CD4-positive, alpha-beta memory T cell (primary cell): ENCODE data around the gene LCA5L. TPM values are rescaled to one million over a fixed set of nuclear protein-coding genes. Genes with fewer than 3 reads are reported as not detected.
A peak's percentile ranks its signal among the peaks of the same experiment; 100 is the strongest.

ENCODE experiments used
- CTCF ChIA-PET: fragments of 350-600 bp; sonication (Branson Sonifier 250); formaldehyde crosslinking; loops from one replicate; lab custom pipeline; 2021; ENCODE audit warnings: inconsistent platforms; ENCODE audit not compliant: partially characterized antibody; lab: Charles Lee
- POLR2A ChIA-PET: fragments of 350-600 bp; sonication (Branson Sonifier 250); formaldehyde crosslinking; loops from one replicate; lab custom pipeline; 2021; ENCODE audit not compliant: partially characterized antibody; lab: Charles Lee
- DNase-seq, 5 donors: peaks; one replicate each; pipeline versions ENCODE4 v3.0.0 to v3.0.0-alpha.2; 2020 to 2022; ENCODE audit warnings: mixed read lengths in 1 of 5
- H3K27ac ChIP-seq: one replicate; pipeline ENCODE4 v1.7.0; 2013; ENCODE audit warnings: low read depth, low read length
- H3K27me3 ChIP-seq: 2 replicates; pipeline ENCODE4 v1.7.0; 2013; ENCODE audit warnings: mild to moderate bottlenecking, low read length, moderate library complexity; ENCODE audit not compliant: insufficient read depth
- H3K36me3 ChIP-seq: 2 replicates; pipeline ENCODE4 v1.7.0; 2013; ENCODE audit warnings: mild to moderate bottlenecking, low read length, moderate library complexity; ENCODE audit not compliant: insufficient read depth
- H3K4me1 ChIP-seq: 2 replicates; pipeline ENCODE4 v1.7.0; 2013; ENCODE audit warnings: mild to moderate bottlenecking, low read length, moderate library complexity; ENCODE audit not compliant: insufficient read depth
- H3K4me3 ChIP-seq, 2 donors: one replicate each; pipeline ENCODE4 v1.7.0; 2013; ENCODE audit warnings: low read length in 2 of 2, mild to moderate bottlenecking in 1 of 2
- H3K9me3 ChIP-seq, 2 donors: one replicate each; pipeline ENCODE4 v1.7.0; 2013; ENCODE audit warnings: low read length in 2 of 2, control low read depth in 1 of 2; ENCODE audit not compliant: control insufficient read depth in 1 of 2
- H3K27ac Mint-ChIP-seq, 7 donors: one replicate each; pipeline ENCODE4 v1.8.0; 2020 to 2021; ENCODE audit warnings: mixed read lengths in 7 of 7, mild to moderate bottlenecking in 6 of 7, inconsistent platforms in 3 of 7, moderate library complexity in 3 of 7
- H3K27me3 Mint-ChIP-seq, 2 donors: one replicate each; pipeline ENCODE4 v1.8.0; 2020 to 2021; ENCODE audit warnings: mixed read lengths in 2 of 2
- H3K36me3 Mint-ChIP-seq, 2 donors: one replicate each; pipeline ENCODE4 v1.8.0; 2020 to 2021; ENCODE audit warnings: mixed read lengths in 2 of 2, inconsistent platforms in 1 of 2, mild to moderate bottlenecking in 1 of 2
- H3K4me1 Mint-ChIP-seq, 4 donors: one replicate each; pipeline ENCODE4 v1.8.0; 2020 to 2021; ENCODE audit warnings: mixed read lengths in 4 of 4, mild to moderate bottlenecking in 1 of 4
- H3K4me3 Mint-ChIP-seq, 8 donors: one replicate each; pipeline ENCODE4 v1.8.0; 2020 to 2021; ENCODE audit warnings: mixed read lengths in 8 of 8, mild to moderate bottlenecking in 7 of 8, moderate library complexity in 6 of 8, inconsistent platforms in 3 of 8
- H3K9me3 Mint-ChIP-seq, 8 donors: one replicate each; pipeline ENCODE4 v1.8.0; 2020 to 2021; ENCODE audit warnings: mixed read lengths in 8 of 8, mild to moderate bottlenecking in 5 of 8, inconsistent platforms in 3 of 8, moderate library complexity in 1 of 8
- intact Hi-C: fragments of 100-400 bp; cut with micrococcal nuclease; formaldehyde crosslinking; loops from one replicate; pipeline ENCODE4 v1.15.1; 2023
- polyA plus RNA-seq, 2 donors: library from polyadenylated mRNA; unstranded; fragments of 300-500 nt; fragmentation: Illumina TruSeq; gene quantifications; one replicate each; pipeline ENCODE4 v1.2.3, GENCODE V29; 2021
- total RNA-seq, 2 experiments: library from RNA; stranded (reverse); gene quantifications; one replicate each; pipeline ENCODE4 v1.2.3, GENCODE V29; 2021

Gene LCA5L
- not detected for total RNA-seq
- not detected for polyA plus RNA-seq

GRCh38 chr21:39445321-39446269 is at the start of gene LCA5L:
LCA5L (minus strand) TSS chr21:39445778; CDS start chr21:39428493, 17,285 bp downstream.
- H3K36me3 Mint-ChIP-seq: peaks cover 0 to 3% of the 10 kb centered on the region in 2 donors
- Histone ChIP-seq H3K36me3 (no peaks in the 10 kb centered on the region), H3K27me3 (no peaks in the 10 kb centered on the region), H3K9me3 (no peaks in the 10 kb centered on the region), H3K4me1 (peaks cover 13% of the 10 kb centered on the region), H3K4me3 (peak within 1 kb of the TSS; percentile 69 to 75), H3K27ac (peak within 1 kb of the TSS; percentile 72)
- H3K27ac Mint-ChIP-seq: peak within 1 kb of the TSS; percentile 92 to 98 (median 96)
- peaks cover 0 to 2% (median 0%) of the 10 kb centered on the region in 8 donors for H3K9me3 Mint-ChIP-seq
- DNase-seq: peak; percentile 86 to 91 (median 89)
- intact Hi-C loops: loop anchor here (1.0 to 10.0 kb wide), 4 partner anchors 65 to 681 kb away; partner anchors contain the start of gene PSMG1
- peaks cover 4 to 5% of the 10 kb centered on the region in 2 donors for H3K27me3 Mint-ChIP-seq
- peaks cover 12 to 19% (median 15%) of the 10 kb centered on the region in 4 donors for H3K4me1 Mint-ChIP-seq
- H3K4me3 Mint-ChIP-seq: peak within 1 kb of the TSS; percentile 90 to 99 (median 96)
- ChIA-PET CTCF (no interaction called here), POLR2A (interaction anchor here (1.3 kb wide), 1 partner anchor 262 kb away, joined by 5 read pairs; the partner anchor contains the start of gene PSMG1)

DNA sequence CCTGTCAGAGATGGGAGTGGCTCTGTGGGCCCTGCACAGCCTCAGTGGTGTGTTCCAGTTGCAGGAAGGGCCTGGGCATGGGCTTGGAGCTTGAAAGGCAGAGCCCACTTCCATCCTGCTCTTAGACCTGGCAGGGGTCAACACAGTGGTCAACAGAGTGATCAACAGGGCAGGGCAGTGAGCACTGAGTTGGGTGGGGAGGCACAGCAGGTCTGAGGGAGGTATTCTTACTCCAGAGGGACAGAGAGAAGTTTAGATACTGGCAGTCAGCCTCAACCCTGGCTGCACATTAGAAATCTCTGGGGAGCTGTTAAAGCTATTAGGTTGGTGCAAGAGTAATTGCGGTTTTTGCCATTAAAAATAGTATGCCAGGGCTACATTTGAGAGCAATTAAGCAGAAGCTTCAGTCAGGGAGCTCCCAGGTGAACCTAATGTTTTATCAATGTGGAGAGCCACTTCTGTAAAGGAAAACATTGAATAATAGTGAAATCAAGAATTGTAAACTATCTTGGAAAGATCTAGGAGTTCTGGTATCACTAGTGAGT is 43.9 kb upstream of the LCA5L start:
- ChIA-PET POLR2A (no interaction called here), CTCF (no interaction called here)
- no peaks in the 10 kb centered on the region for H3K27me3 Mint-ChIP-seq
- H3K4me3 Mint-ChIP-seq: no peak overlapping the region
- Histone ChIP-seq H3K36me3 (no peaks in the 10 kb centered on the region), H3K27ac (no peak overlapping the region), H3K4me1 (no peaks in the 10 kb centered on the region), H3K9me3 (no peaks in the 10 kb centered on the region), H3K27me3 (no peaks in the 10 kb centered on the region), H3K4me3 (no peak overlapping the region)
- no peak for DNase-seq
- no peak overlapping the region for H3K27ac Mint-ChIP-seq
- intact Hi-C loops: no loop called here
- H3K9me3 Mint-ChIP-seq: peaks cover 0 to 12% (median 4%) of the 10 kb centered on the region in 8 donors
- peaks cover 3 to 4% of the 10 kb centered on the region in 2 donors for H3K36me3 Mint-ChIP-seq
- H3K4me1 Mint-ChIP-seq: no peaks in the 10 kb centered on the region

GRCh38 chr21:39484711-39485276 is 39.2 kb upstream of the LCA5L start:
- Mint-ChIP-seq H3K36me3 (no peaks in the 10 kb centered on the region), H3K4me1 (no peaks in the 10 kb centered on the region), H3K4me3 (no peak overlapping the region), H3K27ac (no peak overlapping the region), H3K27me3 (peaks cover 0 to 2% of the 10 kb centered on the region in 2 donors), H3K9me3 (no peaks in the 10 kb centered on the region)
- no peaks in the 10 kb centered on the region for H3K4me1 ChIP-seq
- no peak overlapping the region for H3K27ac ChIP-seq
- CTCF ChIA-PET: no interaction called here
- no peak for DNase-seq
- POLR2A ChIA-PET: no interaction called here
- intact Hi-C loops: no loop called here
- no peaks in the 10 kb centered on the region for H3K36me3 ChIP-seq
- no peaks in the 10 kb centered on the region for H3K9me3 ChIP-seq
- no peaks in the 10 kb centered on the region for H3K27me3 ChIP-seq
- no peak overlapping the region for H3K4me3 ChIP-seq

GRCh38 chr21:39483917-39484316 is 38.3 kb upstream of the LCA5L start:
- ChIA-PET POLR2A (no interaction called here), CTCF (no interaction called here)
- H3K36me3 ChIP-seq: no peaks in the 10 kb centered on the region
- no peak overlapping the region for H3K27ac ChIP-seq
- H3K4me3 ChIP-seq: no peak overlapping the region
- Mint-ChIP-seq H3K9me3 (peaks cover 0 to 2% (median 0%) of the 10 kb centered on the region in 8 donors), H3K27me3 (peaks cover 0 to 2% of the 10 kb centered on the region in 2 donors), H3K4me1 (no peaks in the 10 kb centered on the region), H3K36me3 (no peaks in the 10 kb centered on the region), H3K27ac (no peak overlapping the region), H3K4me3 (no peak overlapping the region)
- intact Hi-C loops: no loop called here
- no peaks in the 10 kb centered on the region for H3K9me3 ChIP-seq
- no peaks in the 10 kb centered on the region for H3K4me1 ChIP-seq
- H3K27me3 ChIP-seq: no peaks in the 10 kb centered on the region
- DNase-seq: no peak

DNA sequence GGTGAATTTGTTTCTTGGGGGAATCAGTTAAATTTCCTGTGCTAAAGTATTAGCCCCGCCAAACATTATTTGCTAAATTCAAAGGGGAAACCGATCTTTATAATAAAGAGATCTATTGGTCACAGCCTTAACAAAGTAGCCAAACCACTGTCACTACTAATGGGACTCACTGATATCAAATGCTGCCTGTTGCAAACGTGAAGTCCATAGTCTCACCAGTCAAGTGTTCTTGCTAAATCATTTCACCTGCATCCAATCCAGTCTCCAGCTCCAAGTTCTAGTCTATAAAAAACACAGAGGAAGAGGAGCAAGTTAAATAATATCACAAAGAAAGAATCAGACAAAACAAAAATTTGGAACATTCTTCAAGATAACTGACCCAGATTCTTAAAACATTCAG is 36.3 kb upstream of the LCA5L start:
- no peaks in the 10 kb centered on the region for H3K9me3 ChIP-seq
- CTCF ChIA-PET: no interaction called here
- no peaks in the 10 kb centered on the region for H3K4me1 ChIP-seq
- no peak overlapping the region for H3K27ac ChIP-seq
- Mint-ChIP-seq H3K4me3 (no peak overlapping the region), H3K9me3 (peaks cover 0 to 2% (median 0%) of the 10 kb centered on the region in 8 donors), H3K4me1 (no peaks in the 10 kb centered on the region), H3K27ac (no peak overlapping the region), H3K27me3 (peaks cover 0 to 2% of the 10 kb centered on the region in 2 donors), H3K36me3 (no peaks in the 10 kb centered on the region)
- intact Hi-C loops: no loop called here
- no peak overlapping the region for H3K4me3 ChIP-seq
- DNase-seq: no peak
- no peaks in the 10 kb centered on the region for H3K27me3 ChIP-seq
- POLR2A ChIA-PET: no interaction called here
- no peaks in the 10 kb centered on the region for H3K36me3 ChIP-seq

DNA sequence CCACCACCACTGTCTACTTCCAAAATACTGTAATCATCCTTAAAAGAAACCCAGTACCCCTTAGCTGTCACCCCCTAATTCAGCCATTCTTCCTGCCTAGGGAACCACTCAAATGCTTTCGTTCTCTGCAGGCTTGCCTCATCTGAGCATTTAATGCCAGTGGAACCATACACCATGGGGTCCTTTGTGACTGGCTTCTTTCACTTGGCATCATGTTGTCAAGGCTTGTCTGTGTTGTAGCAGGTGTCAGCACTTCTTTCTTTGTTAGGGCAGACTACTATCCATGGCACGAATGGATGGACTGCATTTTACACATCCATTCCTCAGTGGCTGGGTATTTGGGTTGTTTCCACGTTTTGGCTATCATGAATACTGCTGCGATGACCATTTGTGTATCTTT is 34.7 kb upstream of the LCA5L start:
- Histone ChIP-seq H3K9me3 (no peaks in the 10 kb centered on the region), H3K36me3 (no peaks in the 10 kb centered on the region), H3K27ac (no peak overlapping the region), H3K4me3 (no peak overlapping the region), H3K27me3 (no peaks in the 10 kb centered on the region), H3K4me1 (no peaks in the 10 kb centered on the region)
- no peak overlapping the region for H3K27ac Mint-ChIP-seq
- no peak overlapping the region for H3K4me3 Mint-ChIP-seq
- H3K4me1 Mint-ChIP-seq: no peaks in the 10 kb centered on the region
- peaks cover 0 to 2% of the 10 kb centered on the region in 2 donors for H3K27me3 Mint-ChIP-seq
- ChIA-PET CTCF (no interaction called here), POLR2A (no interaction called here)
- intact Hi-C loops: no loop called here
- DNase-seq: no peak
- peaks cover 0 to 2% (median 0%) of the 10 kb centered on the region in 8 donors for H3K9me3 Mint-ChIP-seq
- H3K36me3 Mint-ChIP-seq: peaks cover 0 to 5% of the 10 kb centered on the region in 2 donors

- H3K4me1 ChIP-seq: no peaks in the 10 kb centered on the region
- ChIA-PET POLR2A (no interaction called here), CTCF (no interaction called here)
- Mint-ChIP-seq H3K4me1 (no peaks in the 10 kb centered on the region), H3K27me3 (peaks cover 0 to 2% of the 10 kb centered on the region in 2 donors), H3K27ac (no peak overlapping the region), H3K36me3 (peaks cover 0 to 5% of the 10 kb centered on the region in 2 donors), H3K4me3 (no peak overlapping the region), H3K9me3 (peaks cover 0 to 2% (median 0%) of the 10 kb centered on the region in 8 donors)
- intact Hi-C loops: no loop called here
- no peak for DNase-seq
- H3K27me3 ChIP-seq: no peaks in the 10 kb centered on the region
- H3K27ac ChIP-seq: no peak overlapping the region
- H3K4me3 ChIP-seq: no peak overlapping the region
- no peaks in the 10 kb centered on the region for H3K9me3 ChIP-seq
- H3K36me3 ChIP-seq: no peaks in the 10 kb centered on the region
These were observed 34.2 kb upstream of the LCA5L start for GRCh38 chr21:39479814-39480182.
